Muscle of leg (tissue), 11 donors: Measurements from ENCODE around the gene SFXN4. TPM values are rescaled to one million over a fixed set of nuclear protein-coding genes. Genes with fewer than 3 reads are reported as not detected.
"Not testable (repeated sequence)": the region's sequence is repeated elsewhere in the genome, so short reads cannot be mapped to it uniquely, and the experiment has no call there.

Experiments used
- DNase-seq: peaks from one replicate; pipeline ENCODE4 v3.0.0; 2013
- H3K27ac ChIP-seq: one replicate; pipeline ENCODE4 v1.5.1; 2013; ENCODE audit warnings: mild to moderate bottlenecking, low read length, control low read depth
- H3K27me3 ChIP-seq: one replicate; pipeline ENCODE4 v1.6.1; 2013; ENCODE audit warnings: low read length; ENCODE audit not compliant: control insufficient read depth, insufficient read depth
- H3K36me3 ChIP-seq: one replicate; pipeline ENCODE4 v1.6.1; 2013; ENCODE audit warnings: low read length; ENCODE audit not compliant: control insufficient read depth, insufficient read depth
- H3K4me1 ChIP-seq: one replicate; pipeline ENCODE4 v1.6.1; 2013; ENCODE audit warnings: low read length; ENCODE audit not compliant: control insufficient read depth, insufficient read depth
- H3K4me3 ChIP-seq: one replicate; pipeline ENCODE4 v1.5.1; 2013; ENCODE audit warnings: low read length, control low read depth
- H3K9me3 ChIP-seq: replicated peaks from 2 replicates; pipeline ENCODE4 v1.6.1; 2013; ENCODE audit warnings: low read depth, low read length; ENCODE audit not compliant: control insufficient read depth
- WGBS: methylation state at CpG from one replicate; pipeline ENCODE4 v1.1.5; 2013; ENCODE audit warnings: missing lambda C conversion rate; ENCODE audit not compliant: insufficient coverage; 5-methylcytosine and 5-hydroxymethylcytosine counted together
- polyA plus RNA-seq, 8 donors: library from polyadenylated mRNA; unstranded; fragments of 120-200 nt; gene quantifications; one replicate each; pipeline versions ENCODE4 v1.2.1 to v1.2.3, GENCODE V29; 2013; ENCODE audit warnings: inconsistent platforms in 1 of 8, low replicate concordance in 1 of 8; ENCODE audit not compliant: insufficient read length in 8 of 8, insufficient read depth in 1 of 8
- total RNA-seq: library from RNA; stranded (reverse); fragments of 120-200 nt; gene quantifications from one replicate; pipeline ENCODE4 v1.2.4, GENCODE V29; 2013

Gene SFXN4
- total and polyA plus RNA-seq, 9 donors: 18.6 to 29.7 (median 20.5) TPM

GRCh38 chr10:119101366-119102098, 64.0 kb downstream of the SFXN4 start:
- Histone ChIP-seq H3K4me1 (peaks cover 6% of the 10 kb centered on the region), H3K4me3 (no peak overlapping the region), H3K27me3 (no peaks in the 10 kb centered on the region), H3K36me3 (peaks cover 2% of the 10 kb centered on the region), H3K9me3 (no peaks in the 10 kb centered on the region), H3K27ac (no peak overlapping the region)
- 60% methylated on average over 2 of the region's 10 CpGs for WGBS
- no peak for DNase-seq

GRCh38 chr10:119100434-119101238, 64.9 kb downstream of the SFXN4 start:
- Histone ChIP-seq H3K9me3 (no peaks in the 10 kb centered on the region), H3K4me1 (peaks cover 6% of the 10 kb centered on the region), H3K27me3 (no peaks in the 10 kb centered on the region), H3K4me3 (no peak overlapping the region), H3K27ac (no peak overlapping the region), H3K36me3 (no peaks in the 10 kb centered on the region)
- WGBS: 67% methylated on average over 1 of the region's 3 CpGs
- no peak for DNase-seq

GRCh38 chr10:119098576-119098975, 66.9 kb downstream of the SFXN4 start:
- Histone ChIP-seq H3K36me3 (no peaks in the 10 kb centered on the region), H3K9me3 (no peaks in the 10 kb centered on the region), H3K4me3 (no peak overlapping the region), H3K27me3 (no peaks in the 10 kb centered on the region), H3K27ac (no peak overlapping the region), H3K4me1 (no peaks in the 10 kb centered on the region)
- no CpG with 5 or more reads among the region's 3 CpGs for WGBS
- no peak for DNase-seq

- 85% methylated on average over 3 of the region's 12 CpGs for WGBS
Measured at GRCh38 chr10:119096641-119097415, 68.7 kb downstream of the SFXN4 start.

GRCh38 chr10:119095640-119096039, 69.9 kb downstream of the SFXN4 start:
- no CpG with 5 or more reads among the region's 4 CpGs for WGBS
- Histone ChIP-seq H3K4me3 (no peak overlapping the region), H3K27ac (no peak overlapping the region), H3K27me3 (no peaks in the 10 kb centered on the region), H3K36me3 (no peaks in the 10 kb centered on the region), H3K9me3 (no peaks in the 10 kb centered on the region), H3K4me1 (no peaks in the 10 kb centered on the region)
- DNase-seq: no peak

More at GRCh38 chr10:119096641-119097415, 68.7 kb downstream of the SFXN4 start:
- H3K4me1 ChIP-seq, H3K27me3 ChIP-seq, H3K36me3 ChIP-seq, H3K4me3 ChIP-seq, DNase-seq, H3K9me3 ChIP-seq, H3K27ac ChIP-seq: not testable (repeated sequence)

GRCh38 chr10:119090968-119091367, 74.5 kb downstream of the SFXN4 start:
- no peaks in the 10 kb centered on the region for H3K36me3 ChIP-seq
- H3K4me1 ChIP-seq: no peaks in the 10 kb centered on the region
- WGBS: no CpG with 5 or more reads among the region's 5 CpGs
- H3K4me3 ChIP-seq: no peak overlapping the region
- H3K27me3 ChIP-seq: no peaks in the 10 kb centered on the region
- no peaks in the 10 kb centered on the region for H3K9me3 ChIP-seq
- no peak for DNase-seq
- H3K27ac ChIP-seq: no peak overlapping the region

Other genes with a start within 250 kb of the SFXN4 start
- gene NANOS1, start 136.0 kb downstream of the SFXN4 start, total RNA-seq: 3.7 TPM
- 10 to 100 TPM in 1 of 8 donors, 1 to 10 TPM in 7; 4.6 to 10.0 (median 7.1) TPM for gene NANOS1, start 136.0 kb downstream of the SFXN4 start, polyA plus RNA-seq
- gene EIF3A, start 84.9 kb downstream of the SFXN4 start, total RNA-seq: 65.6 TPM
- 100 to 1,000 TPM; 111 to 160 (median 144) TPM for gene EIF3A, start 84.9 kb downstream of the SFXN4 start, polyA plus RNA-seq
- gene DENND10, start 61.6 kb downstream of the SFXN4 start, total RNA-seq: 32.5 TPM
- 10 to 100 TPM; 24.7 to 38.5 (median 33.6) TPM for gene DENND10, start 61.6 kb downstream of the SFXN4 start, polyA plus RNA-seq
- 120 TPM for gene PRDX3, start 13.1 kb upstream of the SFXN4 start, total RNA-seq
- 100 to 1,000 TPM; 127 to 155 (median 136) TPM for gene PRDX3, start 13.1 kb upstream of the SFXN4 start, polyA plus RNA-seq
- 21.4 TPM for gene GRK5, start 41.9 kb upstream of the SFXN4 start, total RNA-seq
- gene GRK5, start 41.9 kb upstream of the SFXN4 start, polyA plus RNA-seq: 10 to 100 TPM; 18.1 to 29.2 (median 23.9) TPM